ENCODE results near the gene MROH2B. TPM values are rescaled to one million over a fixed set of nuclear protein-coding genes. Genes with fewer than 3 reads are reported as not detected.

Gene MROH2B
- total RNA-seq, 4 donors from 2014 or later, result not detected

- Histone ChIP-seq H3K27ac (no peak overlapping the region), H3K4me3 (no peak overlapping the region), H3K36me3 (no peaks in the 10 kb centered on the region), H3K9me3 (no peaks in the 10 kb centered on the region), H3K27me3 (no peaks in the 10 kb centered on the region), H3K4me1 (no peaks in the 10 kb centered on the region)
- TF ChIP-seq CTCF (IDR thresholded peaks at IDR 0.05) (no peak), POLR2A (IDR thresholded peaks at IDR 0.05) (no peak)
- DNase-seq, result no peak
- intact Hi-C loops (cut with DNase I; ENCODE audit: low total_unique reads), result no loop called here
Measured at GRCh38 chr5:40976041-40976440, 95.1 kb downstream of the MROH2B start.

- Histone ChIP-seq H3K4me1 (no peaks in the 10 kb centered on the region), H3K9me3 (no peaks in the 10 kb centered on the region), H3K36me3 (no peaks in the 10 kb centered on the region), H3K27me3 (no peaks in the 10 kb centered on the region), H3K27ac (no peak overlapping the region), H3K4me3 (no peak overlapping the region)
- DNase-seq, result no peak
- TF ChIP-seq POLR2A (IDR thresholded peaks at IDR 0.05) (no peak), CTCF (IDR thresholded peaks at IDR 0.05) (no peak)
- intact Hi-C loops (cut with DNase I; ENCODE audit: low total_unique reads), result no loop called here
Measured at GRCh38 chr5:40973364-40974004, 97.7 kb downstream of the MROH2B start.

- no peaks in the 10 kb centered on the region for H3K36me3 ChIP-seq
- no peak overlapping the region for H3K27ac ChIP-seq
- H3K4me3 ChIP-seq, result no peak overlapping the region
- no peaks in the 10 kb centered on the region for H3K4me1 ChIP-seq
- H3K27me3 ChIP-seq, result no peaks in the 10 kb centered on the region
- no peak for TF ChIP-seq POLR2A (IDR thresholded peaks at IDR 0.05)
- no peak for TF ChIP-seq CTCF (IDR thresholded peaks at IDR 0.05)
- no peaks in the 10 kb centered on the region for H3K9me3 ChIP-seq
- DNase-seq, result no peak
- intact Hi-C loops (cut with DNase I; ENCODE audit: low total_unique reads), result no loop called here
Measured at GRCh38 chr5:40972434-40972833, 98.7 kb downstream of the MROH2B start.

GRCh38 chr5:40962207-40962955, 108.8 kb downstream of the MROH2B start:
- no peak for TF ChIP-seq CTCF (IDR thresholded peaks at IDR 0.05)
- TF ChIP-seq POLR2A (IDR thresholded peaks at IDR 0.05), result no peak
- intact Hi-C loops (cut with DNase I; ENCODE audit: low total_unique reads), result no loop called here
- H3K27me3 ChIP-seq, result no peaks in the 10 kb centered on the region
- H3K36me3 ChIP-seq, result no peaks in the 10 kb centered on the region
- no peak for DNase-seq
- no peaks in the 10 kb centered on the region for H3K9me3 ChIP-seq
- H3K4me1 ChIP-seq, result no peaks in the 10 kb centered on the region
- no peak overlapping the region for H3K27ac ChIP-seq
- no peak overlapping the region for H3K4me3 ChIP-seq

GRCh38 chr5:40960037-40960436, 111.1 kb downstream of the MROH2B start:
- H3K4me3 ChIP-seq, result no peak overlapping the region
- H3K27me3 ChIP-seq, result no peaks in the 10 kb centered on the region
- DNase-seq, result no peak
- H3K27ac ChIP-seq, result no peak overlapping the region
- H3K36me3 ChIP-seq, result no peaks in the 10 kb centered on the region
- TF ChIP-seq CTCF (IDR thresholded peaks at IDR 0.05) (no peak), POLR2A (IDR thresholded peaks at IDR 0.05) (no peak)
- no peaks in the 10 kb centered on the region for H3K4me1 ChIP-seq
- no peaks in the 10 kb centered on the region for H3K9me3 ChIP-seq
- intact Hi-C loops (cut with DNase I; ENCODE audit: low total_unique reads), result no loop called here
